ENCODE results near the gene CYLD.

DNA sequence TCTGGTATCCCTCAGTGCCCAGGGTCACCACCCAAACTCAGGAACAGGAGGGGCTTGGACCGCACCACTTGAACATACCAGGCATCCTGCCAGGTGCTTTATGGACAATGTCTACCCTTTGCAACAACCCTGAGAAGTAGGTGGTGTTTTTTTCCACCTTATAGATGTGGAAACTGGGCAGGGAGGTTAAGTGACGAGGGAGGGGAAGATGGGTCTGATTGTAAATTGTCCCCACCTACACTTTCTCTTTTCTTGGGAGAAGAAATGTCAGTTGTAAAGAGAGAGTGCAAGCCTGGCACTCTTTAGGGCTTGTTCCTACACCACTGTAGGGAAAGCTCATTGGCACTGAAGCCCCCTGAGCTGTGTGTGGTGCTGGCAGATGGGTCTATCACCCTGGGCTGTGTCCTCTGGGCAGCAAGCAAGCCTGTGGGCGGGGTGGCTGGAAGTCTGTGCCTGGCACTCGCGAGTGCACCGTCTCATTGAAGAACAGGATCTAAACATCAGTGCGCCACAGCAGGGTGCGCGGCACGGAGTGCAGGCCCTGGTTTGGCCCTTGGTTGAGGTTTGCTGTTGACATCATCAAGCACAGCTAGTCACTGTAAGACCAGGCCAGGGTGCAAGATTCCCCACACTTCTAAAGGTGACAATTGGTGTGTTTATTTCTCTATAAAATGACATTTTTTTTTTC is 33.4 kb upstream of the CYLD start:
- TF ChIP-seq EP300 (IDR thresholded peaks at IDR 0.05; ENCODE audit: borderline replicate concordance in 1 of 2, control insufficient read depth in 1 of 2, low read depth in 2 of 2, low read length in 2 of 2) (no peak), RAD51 (IDR thresholded peaks at IDR 0.05) (no peak), POLR2AphosphoS5 (IDR thresholded peaks at IDR 0.05; ENCODE audit: low read length) (no peak), CREB1 (IDR thresholded peaks at IDR 0.05; ENCODE audit: low read depth) (no peak), POLR2A (IDR thresholded peaks at IDR 0.05; ENCODE audit: low read depth, low read length) (no peak; the same call in 1 of the 2 replicates)
- TF ChIP-seq, protein P1, sequence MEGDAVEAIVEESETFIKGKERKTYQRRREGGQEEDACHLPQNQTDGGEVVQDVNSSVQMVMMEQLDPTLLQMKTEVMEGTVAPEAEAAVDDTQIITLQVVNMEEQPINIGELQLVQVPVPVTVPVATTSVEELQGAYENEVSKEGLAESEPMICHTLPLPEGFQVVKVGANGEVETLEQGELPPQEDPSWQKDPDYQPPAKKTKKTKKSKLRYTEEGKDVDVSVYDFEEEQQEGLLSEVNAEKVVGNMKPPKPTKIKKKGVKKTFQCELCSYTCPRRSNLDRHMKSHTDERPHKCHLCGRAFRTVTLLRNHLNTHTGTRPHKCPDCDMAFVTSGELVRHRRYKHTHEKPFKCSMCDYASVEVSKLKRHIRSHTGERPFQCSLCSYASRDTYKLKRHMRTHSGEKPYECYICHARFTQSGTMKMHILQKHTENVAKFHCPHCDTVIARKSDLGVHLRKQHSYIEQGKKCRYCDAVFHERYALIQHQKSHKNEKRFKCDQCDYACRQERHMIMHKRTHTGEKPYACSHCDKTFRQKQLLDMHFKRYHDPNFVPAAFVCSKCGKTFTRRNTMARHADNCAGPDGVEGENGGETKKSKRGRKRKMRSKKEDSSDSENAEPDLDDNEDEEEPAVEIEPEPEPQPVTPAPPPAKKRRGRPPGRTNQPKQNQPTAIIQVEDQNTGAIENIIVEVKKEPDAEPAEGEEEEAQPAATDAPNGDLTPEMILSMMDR (IDR thresholded peaks at IDR 0.05 in 2 of 3, conservative IDR thresholded peaks at IDR 0.05 in 1 of 3; ENCODE audit: control insufficient read depth in 2 of 3, extremely low read depth in 1 of 3, insufficient read depth in 1 of 3, low read depth in 3 of 3, low read length in 3 of 3): no peak
- TF ChIP-seq, protein P2, sequence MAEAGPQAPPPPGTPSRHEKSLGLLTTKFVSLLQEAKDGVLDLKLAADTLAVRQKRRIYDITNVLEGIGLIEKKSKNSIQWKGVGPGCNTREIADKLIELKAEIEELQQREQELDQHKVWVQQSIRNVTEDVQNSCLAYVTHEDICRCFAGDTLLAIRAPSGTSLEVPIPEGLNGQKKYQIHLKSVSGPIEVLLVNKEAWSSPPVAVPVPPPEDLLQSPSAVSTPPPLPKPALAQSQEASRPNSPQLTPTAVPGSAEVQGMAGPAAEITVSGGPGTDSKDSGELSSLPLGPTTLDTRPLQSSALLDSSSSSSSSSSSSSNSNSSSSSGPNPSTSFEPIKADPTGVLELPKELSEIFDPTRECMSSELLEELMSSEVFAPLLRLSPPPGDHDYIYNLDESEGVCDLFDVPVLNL (IDR thresholded peaks at IDR 0.05; ENCODE audit: low read depth, low read length): no peak
- TF ChIP-seq, protein P3, sequence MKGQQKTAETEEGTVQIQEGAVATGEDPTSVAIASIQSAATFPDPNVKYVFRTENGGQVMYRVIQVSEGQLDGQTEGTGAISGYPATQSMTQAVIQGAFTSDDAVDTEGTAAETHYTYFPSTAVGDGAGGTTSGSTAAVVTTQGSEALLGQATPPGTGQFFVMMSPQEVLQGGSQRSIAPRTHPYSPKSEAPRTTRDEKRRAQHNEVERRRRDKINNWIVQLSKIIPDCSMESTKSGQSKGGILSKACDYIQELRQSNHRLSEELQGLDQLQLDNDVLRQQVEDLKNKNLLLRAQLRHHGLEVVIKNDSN (IDR thresholded peaks at IDR 0.05; ENCODE audit: borderline replicate concordance, extremely low read length, insufficient read depth, low read depth, low read length): no peak
